Tibial artery (tissue), 4 donors: ENCODE data around the gene ELAPOR1.

Source experiments
- DNase-seq, 2 donors: peaks; one replicate each; pipeline ENCODE4 v3.0.0-alpha.2; 2019
- H3K27ac ChIP-seq, 2 donors: fragments of 200-600 bp; sonication (generic) in 1 of 2; 1 replicate in 1 of 2; 2 replicates in 1 of 2; pipeline ENCODE4 v1.5.1; 2018 to 2019; ENCODE audit warnings: mild to moderate bottlenecking in 1 of 2
- H3K27me3 ChIP-seq, 2 donors: fragments of 200-600 bp; sonication (generic) in 1 of 2; one replicate each; pipeline versions ENCODE4 v1.5.1 to v1.6.0; 2016 to 2019
- H3K36me3 ChIP-seq, 3 donors: fragments of 200-600 bp; sonication (generic) in 2 of 3; one replicate each; pipeline ENCODE4 v1.5.1; 2016 to 2019; ENCODE audit warnings: mild to moderate bottlenecking in 2 of 3
- H3K4me1 ChIP-seq, 4 donors: fragments of 200-600 bp; sonication (generic) in 2 of 4; 1 replicate in 3 of 4; 2 replicates in 1 of 4; pipeline ENCODE4 v1.5.1; 2016 to 2019
- H3K4me3 ChIP-seq, 2 donors: fragments of 200-600 bp; sonication (generic) in 1 of 2; 1 replicate in 1 of 2; 2 replicates in 1 of 2; pipeline ENCODE4 v1.5.1; 2018 to 2019; ENCODE audit warnings: mild to moderate bottlenecking in 2 of 2
- H3K9me3 ChIP-seq, 3 donors: fragments of 200-600 bp; sonication (generic) in 1 of 3; one replicate each; pipeline ENCODE4 v1.5.1; 2016 to 2019
- CTCF ChIP-seq, 2 experiments: fragments of 200-600 bp in 1 of 2; fragments of 450-650 bp in 1 of 2; IDR thresholded peaks; one replicate each; pipeline ENCODE4 v1.5.1; 2017 to 2019; ENCODE audit warnings: antibody characterized with exemption in 2 of 2, mild to moderate bottlenecking in 1 of 2, moderate library complexity in 1 of 2
- intact Hi-C: fragments of 100-400 bp; cut with DNase I; formaldehyde crosslinking; loops from one replicate; pipeline ENCODE4 v1.15.0; 2023; ENCODE audit warnings: low total_unique reads

The ELAPOR1 gene

DNA sequence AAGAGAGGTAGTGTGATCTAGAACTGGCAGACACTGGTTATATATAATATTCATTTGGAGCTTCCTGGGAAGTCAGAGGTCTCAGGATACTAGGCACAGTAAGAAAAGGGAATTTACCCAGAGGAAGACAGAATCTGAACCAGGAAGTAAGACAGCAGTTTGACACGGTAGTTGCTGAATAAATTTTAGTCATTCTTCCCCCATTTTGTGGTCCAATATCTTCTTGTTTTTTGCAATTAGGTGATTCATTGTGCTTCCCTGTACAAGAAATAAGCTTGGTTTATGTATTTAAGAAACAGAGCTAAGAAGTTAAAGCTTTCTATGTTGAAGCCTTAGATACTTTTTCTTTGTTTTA, 22.1 kb upstream of the ELAPOR1 start:
- no peak for TF ChIP-seq CTCF (IDR thresholded peaks at IDR 0.05)
- Histone ChIP-seq H3K27me3 (no peaks in the 10 kb centered on the region), H3K27ac (peak overlapping the region; percentile 94 to 96), H3K4me1 (peaks cover 0 to 49% (median 23%) of the 10 kb centered on the region in 4 donors), H3K36me3 (peaks cover 13 to 25% (median 24%) of the 10 kb centered on the region in 3 donors), H3K9me3 (no peaks in the 10 kb centered on the region), H3K4me3 (peak overlapping the region; percentile 75 to 83)
- DNase-seq = no peak
- intact Hi-C loops = loop anchor here (10.0 kb wide), 1 partner anchor 127 kb away; the partner anchor contains the start of gene CLCC1

DNA sequence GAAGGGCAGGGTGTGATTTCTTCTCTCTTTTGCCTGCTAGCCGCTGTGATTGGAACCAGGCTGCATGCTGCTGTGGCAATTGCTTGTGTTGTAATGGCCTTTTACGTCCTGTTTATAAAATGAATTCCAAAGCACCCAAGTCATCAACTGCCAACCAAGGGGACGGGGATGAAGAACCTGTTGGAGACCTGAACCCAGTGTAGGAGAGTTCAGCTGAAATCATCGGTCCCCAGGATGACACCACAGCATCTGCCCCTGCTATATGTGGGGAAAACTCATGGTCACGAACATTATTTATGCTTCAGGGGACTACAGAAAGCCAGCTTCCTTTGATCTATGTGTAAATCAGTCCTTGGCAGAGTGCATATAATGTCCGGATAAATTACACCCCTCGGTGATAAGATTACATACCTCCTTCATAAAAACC, 19.5 kb upstream of the ELAPOR1 start:
- Histone ChIP-seq H3K4me3 (no peak overlapping the region), H3K4me1 (peaks cover 0 to 47% (median 24%) of the 10 kb centered on the region in 4 donors), H3K9me3 (no peaks in the 10 kb centered on the region), H3K27ac (peak overlapping the region in 1 of 2 donors; percentile 12), H3K36me3 (peaks cover 13 to 25% (median 24%) of the 10 kb centered on the region in 3 donors), H3K27me3 (no peaks in the 10 kb centered on the region)
- TF ChIP-seq CTCF (IDR thresholded peaks at IDR 0.05) = no peak
- DNase-seq = no peak
- intact Hi-C loops = loop anchor here (10.0 kb wide), 1 partner anchor 130 kb away; the partner anchor contains the start of gene CLCC1

DNA sequence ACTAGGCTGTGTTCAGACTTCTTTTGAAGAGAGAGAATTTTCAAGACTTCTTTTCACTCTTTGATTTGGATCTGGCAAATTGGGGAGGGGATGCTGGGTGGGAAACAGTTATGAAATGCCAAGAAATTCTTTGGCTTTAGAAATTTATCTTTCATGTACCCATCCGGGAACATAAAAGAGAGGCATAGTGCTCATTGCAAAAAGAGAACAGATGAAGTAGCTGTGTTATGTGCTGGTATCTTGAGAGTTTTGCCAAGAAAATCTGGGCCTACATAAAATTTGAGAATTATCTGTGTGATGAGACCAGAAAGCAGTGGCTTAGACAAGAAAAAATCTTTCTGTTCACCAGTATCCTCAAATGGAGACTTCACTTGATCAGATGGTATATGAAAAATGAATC, 19.0 kb upstream of the ELAPOR1 start:
- no peak for TF ChIP-seq CTCF (IDR thresholded peaks at IDR 0.05)
- H3K27me3 ChIP-seq = no peaks in the 10 kb centered on the region
- H3K4me1 ChIP-seq = peaks cover 0 to 47% (median 24%) of the 10 kb centered on the region in 4 donors
- no peak overlapping the region for H3K4me3 ChIP-seq
- H3K9me3 ChIP-seq = no peaks in the 10 kb centered on the region
- intact Hi-C loops = loop anchor here (10.0 kb wide), 1 partner anchor 130 kb away; the partner anchor contains the start of gene CLCC1
- H3K36me3 ChIP-seq = peaks cover 13 to 25% (median 24%) of the 10 kb centered on the region in 3 donors
- peak overlapping the region in 1 of 2 donors; percentile 12 for H3K27ac ChIP-seq
- DNase-seq = no peak

DNA sequence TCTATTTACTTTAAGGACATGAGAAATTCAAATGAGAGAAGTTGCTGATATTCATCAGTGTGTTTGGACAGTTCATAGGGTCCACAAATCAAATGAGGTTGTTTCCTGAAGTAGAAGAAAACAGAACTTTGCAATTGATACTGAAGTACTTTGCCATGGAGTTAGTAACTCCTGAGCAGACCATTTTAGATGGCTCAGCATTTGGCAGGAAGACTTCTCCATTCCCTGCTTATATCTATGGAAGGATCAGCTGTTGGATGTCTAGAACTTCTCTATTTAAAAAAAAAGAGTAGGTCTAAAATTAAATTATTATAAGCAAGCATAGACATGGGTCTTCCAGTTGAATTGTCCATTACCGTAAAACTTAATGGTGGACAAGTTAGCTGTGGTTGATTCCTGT, 18.3 kb upstream of the ELAPOR1 start:
- no peak overlapping the region for H3K27ac ChIP-seq
- H3K27me3 ChIP-seq = no peaks in the 10 kb centered on the region
- H3K4me1 ChIP-seq = peaks cover 0 to 43% (median 23%) of the 10 kb centered on the region in 4 donors
- H3K4me3 ChIP-seq = no peak overlapping the region
- no peaks in the 10 kb centered on the region for H3K9me3 ChIP-seq
- intact Hi-C loops = loop anchor here (10.0 kb wide), 1 partner anchor 131 kb away; the partner anchor contains the start of gene CLCC1
- DNase-seq = no peak
- H3K36me3 ChIP-seq = peaks cover 13 to 25% (median 24%) of the 10 kb centered on the region in 3 donors
- no peak for TF ChIP-seq CTCF (IDR thresholded peaks at IDR 0.05)

DNA sequence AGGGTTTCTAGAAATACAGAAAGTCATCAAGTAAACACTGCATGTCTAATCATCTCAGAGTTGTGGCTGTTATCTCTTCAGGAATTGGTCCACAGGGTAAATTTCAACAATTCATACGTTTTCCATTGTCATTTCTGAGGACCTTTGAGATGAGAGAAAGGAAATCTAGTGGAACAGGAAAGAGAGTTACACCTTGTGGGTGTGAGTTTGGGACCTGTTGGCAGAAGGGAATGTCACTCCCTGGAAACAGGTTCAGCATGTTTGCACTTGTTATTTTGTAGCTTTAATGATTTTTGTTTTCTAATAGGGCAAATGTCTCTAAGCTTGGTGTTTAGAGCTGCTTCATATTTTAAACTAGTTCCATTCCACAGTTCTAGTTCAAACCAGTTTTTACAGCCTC, 17.8 kb upstream of the ELAPOR1 start:
- H3K4me1 ChIP-seq = peaks cover 0 to 43% (median 25%) of the 10 kb centered on the region in 4 donors
- no peak for DNase-seq
- no peaks in the 10 kb centered on the region for H3K9me3 ChIP-seq
- H3K4me3 ChIP-seq = no peak overlapping the region
- no peaks in the 10 kb centered on the region for H3K27me3 ChIP-seq
- TF ChIP-seq CTCF (IDR thresholded peaks at IDR 0.05) = no peak
- peaks cover 13 to 25% (median 24%) of the 10 kb centered on the region in 3 donors for H3K36me3 ChIP-seq
- H3K27ac ChIP-seq = no peak overlapping the region
- intact Hi-C loops = loop anchor here (10.0 kb wide), 1 partner anchor 131 kb away; the partner anchor contains the start of gene CLCC1
